Measurements from ENCODE around the gene CFAP20DC.

DNA sequence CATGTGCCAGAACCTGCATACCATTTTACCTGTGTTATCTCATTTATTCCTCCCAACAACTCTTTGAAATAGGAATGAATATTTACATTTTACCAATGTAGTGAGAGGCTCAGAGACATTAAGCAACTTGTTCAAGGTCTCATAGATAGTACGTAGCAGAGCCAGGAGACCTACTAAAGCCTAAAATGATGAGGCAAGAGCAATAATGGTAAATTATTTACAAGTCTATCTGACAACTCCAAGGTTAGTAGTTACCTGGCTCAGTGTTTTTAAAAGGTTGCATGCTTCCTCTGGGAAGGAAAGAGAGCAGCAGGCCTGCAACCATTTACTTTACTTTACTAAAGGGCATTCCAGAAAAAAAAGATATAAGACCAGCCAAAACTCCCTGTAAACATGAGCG, 103.0 kb downstream of the CFAP20DC start:
- TF ChIP-seq CTCF (IDR thresholded peaks at IDR 0.05; ENCODE audit: low read depth, low read length) (no peak), MAX (IDR thresholded peaks at IDR 0.05; ENCODE audit: low read depth, low read length) (no peak), POLR2A (IDR thresholded peaks at IDR 0.05; ENCODE audit: extremely low read depth, insufficient read length) (no peak), MYC (IDR thresholded peaks at IDR 0.05; ENCODE audit: low read depth, low read length) (no peak)
